Measurements from ENCODE around the gene PRSS22. TPM values are rescaled to one million over a fixed set of nuclear protein-coding genes. Genes with fewer than 3 reads are reported as not detected.

PRSS22 gene
- total RNA-seq, 3 donors from 2014 or later: 13.6 to 18.7 TPM; not detected in 1

GRCh38 chr16:2884041-2884451 lies 26.1 kb upstream of the PRSS22 start:
- no peaks in the 10 kb centered on the region for H3K4me1 ChIP-seq
- peak overlapping the region; percentile 96 to 97 for H3K27ac ChIP-seq
- H3K4me3 ChIP-seq: peak overlapping the region; percentile 81 to 90 (median 87)
- no peaks in the 10 kb centered on the region for H3K9me3 ChIP-seq
- TF ChIP-seq POLR2AphosphoS5 (IDR thresholded peaks at IDR 0.05) (no peak), POLR2A (IDR thresholded peaks at IDR 0.05) (no peak)
- TF ChIP-seq, protein P1, sequence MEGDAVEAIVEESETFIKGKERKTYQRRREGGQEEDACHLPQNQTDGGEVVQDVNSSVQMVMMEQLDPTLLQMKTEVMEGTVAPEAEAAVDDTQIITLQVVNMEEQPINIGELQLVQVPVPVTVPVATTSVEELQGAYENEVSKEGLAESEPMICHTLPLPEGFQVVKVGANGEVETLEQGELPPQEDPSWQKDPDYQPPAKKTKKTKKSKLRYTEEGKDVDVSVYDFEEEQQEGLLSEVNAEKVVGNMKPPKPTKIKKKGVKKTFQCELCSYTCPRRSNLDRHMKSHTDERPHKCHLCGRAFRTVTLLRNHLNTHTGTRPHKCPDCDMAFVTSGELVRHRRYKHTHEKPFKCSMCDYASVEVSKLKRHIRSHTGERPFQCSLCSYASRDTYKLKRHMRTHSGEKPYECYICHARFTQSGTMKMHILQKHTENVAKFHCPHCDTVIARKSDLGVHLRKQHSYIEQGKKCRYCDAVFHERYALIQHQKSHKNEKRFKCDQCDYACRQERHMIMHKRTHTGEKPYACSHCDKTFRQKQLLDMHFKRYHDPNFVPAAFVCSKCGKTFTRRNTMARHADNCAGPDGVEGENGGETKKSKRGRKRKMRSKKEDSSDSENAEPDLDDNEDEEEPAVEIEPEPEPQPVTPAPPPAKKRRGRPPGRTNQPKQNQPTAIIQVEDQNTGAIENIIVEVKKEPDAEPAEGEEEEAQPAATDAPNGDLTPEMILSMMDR (IDR thresholded peaks at IDR 0.05): no peak
- H3K27me3 ChIP-seq: no peaks in the 10 kb centered on the region
- intact Hi-C loops (cut with DNase I; ENCODE audit: low total_unique reads): no loop called here
- no peaks in the 10 kb centered on the region for H3K36me3 ChIP-seq
- no peak for DNase-seq (ENCODE audit: low spot score in 2 of 2)

DNA sequence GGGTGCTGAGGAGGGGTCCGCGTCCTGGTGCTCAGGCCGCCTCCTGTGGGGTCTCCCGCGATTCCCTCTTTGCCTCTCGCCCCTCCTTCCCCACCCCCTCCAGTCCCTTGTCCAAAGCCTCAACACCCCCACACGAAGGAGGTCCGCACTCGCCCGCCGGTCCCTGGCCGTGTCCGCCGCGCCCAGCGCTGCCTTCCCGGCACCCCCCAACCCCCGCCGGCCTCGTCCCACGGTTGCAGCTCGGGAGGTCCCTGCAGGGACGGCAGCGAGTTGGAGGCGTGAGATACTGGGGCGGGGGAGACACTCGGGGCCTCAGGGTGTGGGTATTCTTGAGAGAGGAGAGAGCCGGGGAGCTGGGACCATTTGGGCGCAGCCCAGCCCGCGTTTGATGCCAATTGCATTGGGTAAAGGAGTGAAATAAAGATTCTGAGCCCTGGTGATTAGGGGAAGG lies 25.5 kb upstream of the PRSS22 start:
- Histone ChIP-seq H3K4me1 (no peaks in the 10 kb centered on the region), H3K9me3 (no peaks in the 10 kb centered on the region), H3K36me3 (no peaks in the 10 kb centered on the region), H3K4me3 (peak overlapping the region; percentile 81 to 90 (median 87)), H3K27ac (peak overlapping the region; percentile 96 to 97), H3K27me3 (no peaks in the 10 kb centered on the region)
- no peak for TF ChIP-seq POLR2AphosphoS5 (IDR thresholded peaks at IDR 0.05)
- TF ChIP-seq, protein P1 (IDR thresholded peaks at IDR 0.05): peak in 1 of 3 donors; percentile 0
- no peak for TF ChIP-seq POLR2A (IDR thresholded peaks at IDR 0.05)
- no peak for DNase-seq (ENCODE audit: low spot score in 2 of 2)
- intact Hi-C loops (cut with DNase I; ENCODE audit: low total_unique reads): no loop called here

DNA sequence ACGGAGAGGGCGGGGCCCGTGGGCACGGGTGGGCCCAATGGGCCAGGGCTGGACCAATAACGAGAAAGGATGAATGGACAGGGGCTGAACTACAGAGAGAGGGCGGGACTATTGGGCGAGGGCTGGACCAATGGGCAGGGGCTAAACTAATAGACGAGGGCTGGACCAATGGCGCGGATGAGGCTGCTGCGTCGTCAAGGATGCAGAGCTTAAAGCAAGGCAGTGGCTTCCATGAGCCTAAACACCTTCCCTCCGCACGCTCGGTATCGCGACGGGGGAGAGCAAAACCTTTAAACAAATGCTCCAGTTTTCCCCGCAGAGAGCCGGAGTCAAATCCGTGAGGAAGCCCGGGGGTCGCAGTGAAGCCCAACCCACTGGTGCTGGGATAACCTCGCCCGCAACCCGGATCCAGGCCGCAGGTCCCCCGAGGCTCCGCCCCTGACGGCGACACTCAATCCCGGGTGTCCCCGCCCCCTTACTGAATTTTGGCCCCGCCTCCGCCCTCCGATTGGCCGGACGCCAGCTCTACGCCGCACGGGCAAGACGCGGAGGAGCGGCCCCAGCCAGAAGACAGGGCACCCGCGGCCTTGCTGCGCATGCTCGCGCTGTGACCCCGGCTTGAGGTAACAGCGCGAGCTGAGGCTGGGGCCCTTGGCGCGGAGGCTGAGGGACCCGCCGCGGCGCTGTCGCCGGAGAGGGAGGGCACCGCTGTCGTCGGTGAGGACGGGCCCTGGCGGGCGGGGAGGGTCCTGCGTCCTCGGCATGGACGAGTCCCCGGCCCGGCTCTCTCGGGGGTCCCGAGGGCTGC lies 24.9 kb upstream of the PRSS22 start, which contains the start of gene FLYWCH2:
TSS of gene FLYWCH2 (plus strand) at position 566 of the 808 bp plus-strand sequence. CDS start 13,235 bp downstream, outside the sequence.
- H3K36me3 ChIP-seq: no peaks in the 10 kb centered on the region
- TF ChIP-seq, protein P1 (IDR thresholded peaks at IDR 0.05): peak in 2 of 3 donors; percentile 14 to 44
- TF ChIP-seq POLR2AphosphoS5 (IDR thresholded peaks at IDR 0.05): peak; percentile 74 to 82 (median 76)
- TF ChIP-seq POLR2A (IDR thresholded peaks at IDR 0.05): peak; percentile 64
- H3K4me1 ChIP-seq: no peaks in the 10 kb centered on the region
- intact Hi-C loops (cut with DNase I; ENCODE audit: low total_unique reads): no loop called here
- peak within 1 kb of the TSS; percentile 96 to 97 for H3K27ac ChIP-seq
- no peaks in the 10 kb centered on the region for H3K27me3 ChIP-seq
- peak; percentile 99 for DNase-seq (ENCODE audit: low spot score in 2 of 2)
- no peaks in the 10 kb centered on the region for H3K9me3 ChIP-seq
- H3K4me3 ChIP-seq: peak within 1 kb of the TSS; percentile 81 to 90 (median 87)

GRCh38 chr16:2881783-2882649 lies 24.0 kb upstream of the PRSS22 start:
- Histone ChIP-seq H3K27ac (peak overlapping the region; percentile 96 to 97), H3K36me3 (no peaks in the 10 kb centered on the region), H3K9me3 (no peaks in the 10 kb centered on the region), H3K27me3 (no peaks in the 10 kb centered on the region), H3K4me3 (peak overlapping the region; percentile 81 to 90 (median 87)), H3K4me1 (no peaks in the 10 kb centered on the region)
- DNase-seq (ENCODE audit: low spot score in 2 of 2): peak in 1 of 2 donors; percentile 37
- no peak for TF ChIP-seq POLR2AphosphoS5 (IDR thresholded peaks at IDR 0.05)
- TF ChIP-seq, protein P1 (IDR thresholded peaks at IDR 0.05): no peak
- TF ChIP-seq POLR2A (IDR thresholded peaks at IDR 0.05): no peak
- intact Hi-C loops (cut with DNase I; ENCODE audit: low total_unique reads): no loop called here

All from breast epithelium (tissue), 4 donors.